ENCODE results near the gene SBF1.
A peak's percentile ranks its signal among the peaks of the same experiment; 100 is the strongest.
"Not testable (repeated sequence)": the region's sequence is repeated elsewhere in the genome, so short reads cannot be mapped to it uniquely, and the experiment has no call there.

Gene SBF1

DNA sequence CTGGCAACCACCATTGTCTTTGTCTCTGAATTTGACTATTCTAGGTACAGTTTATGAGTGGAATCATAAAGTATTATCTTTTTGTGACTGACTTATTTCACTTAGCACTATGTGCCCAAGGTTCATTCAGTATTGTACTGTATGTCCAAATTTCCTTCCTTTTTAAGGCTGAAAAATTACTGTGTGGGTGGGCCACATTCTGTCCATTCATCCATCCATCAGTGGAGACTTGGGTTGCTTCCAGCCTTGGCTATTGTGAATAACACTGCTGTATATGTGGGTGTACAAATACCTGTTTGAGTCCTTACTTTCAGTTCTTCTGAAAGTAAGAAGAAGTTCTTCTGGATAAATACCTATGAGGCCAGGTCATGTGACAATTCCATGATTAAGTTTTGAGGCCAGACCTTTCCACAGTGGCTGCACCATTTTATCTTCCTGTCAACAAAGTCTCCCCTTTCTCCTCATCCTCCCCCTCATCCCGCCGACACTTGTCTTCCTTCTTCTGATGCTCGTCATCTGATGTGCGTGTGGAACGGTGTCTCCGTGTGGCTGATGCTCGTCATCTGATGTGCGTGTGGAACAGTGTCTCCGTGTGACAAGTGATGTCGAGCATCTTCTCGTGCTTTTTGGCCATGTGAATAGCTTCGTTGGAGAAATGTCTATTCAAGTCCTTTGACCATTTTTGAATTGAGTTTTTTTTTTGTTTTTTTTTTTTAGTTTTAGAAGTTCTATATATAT is 49.5 kb downstream of the SBF1 start:
- DNase-seq (ENCODE audit: low read depth), result peak; percentile 30

DNA sequence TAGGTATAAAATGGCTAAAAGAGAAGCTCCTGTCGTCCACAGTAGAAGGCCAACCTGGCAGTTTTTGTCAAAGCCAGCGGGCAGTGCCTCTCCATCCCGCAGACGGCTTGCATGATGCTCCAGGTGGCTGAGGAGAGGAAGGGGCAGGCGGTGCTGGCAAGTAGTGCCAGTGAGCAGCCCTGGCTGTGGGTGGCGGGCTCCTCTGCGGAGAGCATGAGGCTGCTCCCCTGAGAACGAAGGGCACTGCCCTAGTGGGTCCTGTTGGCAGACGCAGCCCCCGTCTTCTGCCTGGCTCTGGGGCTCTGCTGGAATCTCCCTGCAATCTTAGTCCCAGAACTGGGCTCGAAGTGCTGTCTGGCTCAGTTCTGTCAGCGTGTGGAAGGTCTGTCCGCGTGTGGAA is 50.9 kb downstream of the SBF1 start:
- DNase-seq (ENCODE audit: low read depth), result no peak

GRCh38 chr22:50422961-50423815 is 51.6 kb downstream of the SBF1 start:
- no peak for DNase-seq (ENCODE audit: low read depth)

GRCh38 chr22:50422046-50422445 is 52.8 kb downstream of the SBF1 start:
- DNase-seq (ENCODE audit: low read depth), result no peak

DNA sequence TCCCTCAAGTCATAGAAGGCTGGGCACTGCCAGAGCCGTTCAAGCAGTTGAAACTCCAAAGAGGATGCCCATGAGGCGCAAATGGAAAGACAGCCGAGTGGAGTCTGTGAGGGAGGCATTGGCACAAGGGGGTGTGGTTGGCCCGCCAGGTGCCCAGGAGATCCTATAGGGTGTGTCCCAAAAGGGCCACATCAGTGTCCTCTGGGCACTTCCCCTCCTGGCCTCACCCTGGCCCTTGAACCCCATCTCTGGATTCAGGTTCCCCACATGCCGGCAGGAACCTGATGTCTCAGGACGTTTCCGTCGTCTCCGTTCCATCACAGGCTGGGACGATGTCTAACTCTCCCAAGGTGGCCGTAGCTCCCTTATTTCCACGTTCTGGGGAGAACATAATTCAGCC is 54.3 kb downstream of the SBF1 start:
- DNase-seq (ENCODE audit: low read depth), result no peak

DNA sequence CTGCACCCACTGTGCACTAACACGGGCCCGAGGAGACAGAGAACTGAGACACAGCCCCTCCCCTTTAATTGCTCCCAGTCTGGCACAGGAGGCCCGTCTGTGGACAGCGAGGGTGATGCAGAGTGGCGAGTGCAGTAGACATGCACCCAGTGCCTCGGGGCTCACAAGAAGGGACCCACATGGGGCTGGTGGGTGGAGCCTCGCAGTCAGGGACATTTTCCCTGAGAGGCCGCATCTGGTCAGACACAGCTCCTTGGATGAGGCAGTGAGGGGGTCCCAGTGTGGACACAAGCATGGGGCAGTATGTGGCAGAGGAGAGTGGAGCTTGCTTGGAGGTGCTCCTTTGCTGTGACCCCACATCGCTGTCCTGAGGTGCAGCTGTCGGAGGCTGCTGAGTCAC is 54.8 kb downstream of the SBF1 start:
- no peak for DNase-seq (ENCODE audit: low read depth)

GRCh38 chr22:50419116-50419515 is 55.7 kb downstream of the SBF1 start:
- DNase-seq (ENCODE audit: low read depth), result no peak

DNA sequence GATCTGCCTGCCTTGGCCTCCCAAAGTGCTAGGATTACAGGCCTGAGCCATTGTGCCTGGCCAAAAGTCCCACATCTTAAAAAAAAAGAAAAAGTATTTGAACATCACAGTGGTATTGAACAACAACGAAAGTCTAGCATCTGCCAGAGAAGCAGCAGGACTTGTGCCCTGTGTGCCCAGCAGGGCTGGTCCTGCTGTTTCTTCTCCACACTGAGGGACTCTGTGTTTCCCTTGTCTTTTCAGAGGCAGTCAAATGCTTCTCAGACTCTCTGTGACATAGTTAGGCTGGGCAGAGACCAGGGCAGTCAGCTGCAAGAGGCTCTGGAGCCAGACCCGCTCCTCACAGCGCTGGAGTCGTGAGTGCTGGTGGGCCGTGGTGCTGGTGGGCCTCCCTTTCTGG is 56.2 kb downstream of the SBF1 start:
- no peak for DNase-seq (ENCODE audit: low read depth)

- DNase-seq (ENCODE audit: low read depth), result no peak
These were observed 57.2 kb downstream of the SBF1 start for GRCh38 chr22:50417411-50418210.

- DNase-seq (ENCODE audit: low read depth), result no peak
These were observed 57.8 kb downstream of the SBF1 start for GRCh38 chr22:50416996-50417395.

- DNase-seq (ENCODE audit: low read depth), result no peak
These were observed 59.4 kb downstream of the SBF1 start for GRCh38 chr22:50415426-50415825.

- no peak for DNase-seq (ENCODE audit: low read depth)
These were observed 60.2 kb downstream of the SBF1 start for GRCh38 chr22:50414476-50415248.

DNA sequence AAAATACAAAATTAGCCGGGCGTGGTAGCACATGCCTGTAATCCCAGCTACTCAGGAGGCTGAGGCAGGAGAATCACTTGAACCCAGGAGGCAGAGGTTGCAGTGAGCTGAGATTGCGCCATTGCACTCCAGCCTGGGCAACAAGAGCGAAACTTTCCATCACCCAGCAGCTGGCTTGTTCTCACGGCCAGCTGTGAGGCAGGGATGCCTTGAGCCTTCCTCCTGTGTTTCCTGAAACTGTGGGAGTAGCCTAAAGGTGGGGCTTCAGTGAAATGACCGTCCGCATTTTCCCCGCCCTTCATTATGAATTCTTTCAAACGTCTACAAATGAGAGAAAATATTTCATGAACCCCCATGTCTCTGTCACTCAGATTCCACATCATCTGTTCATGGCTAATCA is 65.9 kb downstream of the SBF1 start:
- DNase-seq (ENCODE audit: low read depth), result not testable (repeated sequence)

DNA sequence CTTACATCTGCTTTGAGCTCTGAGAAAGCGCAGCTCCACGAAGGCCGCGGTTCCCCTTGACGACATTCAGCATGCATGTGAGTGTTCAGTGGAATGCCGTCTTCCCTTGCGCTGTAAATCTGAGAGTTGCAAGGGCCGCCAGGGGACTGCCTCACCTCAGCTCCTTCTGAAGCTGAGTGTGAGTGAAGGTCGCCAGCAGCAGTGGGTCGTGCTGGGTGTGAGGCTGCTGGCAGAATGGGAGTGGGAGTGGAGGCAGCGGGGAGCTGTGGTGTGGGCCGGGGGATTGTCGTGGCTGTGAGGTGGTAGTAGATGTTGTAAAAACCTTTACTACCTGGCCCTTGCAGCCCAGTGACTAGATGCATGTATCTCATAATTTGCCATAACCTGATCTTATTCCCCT is 66.5 kb downstream of the SBF1 start:
- DNase-seq (ENCODE audit: low read depth), result no peak

DNA sequence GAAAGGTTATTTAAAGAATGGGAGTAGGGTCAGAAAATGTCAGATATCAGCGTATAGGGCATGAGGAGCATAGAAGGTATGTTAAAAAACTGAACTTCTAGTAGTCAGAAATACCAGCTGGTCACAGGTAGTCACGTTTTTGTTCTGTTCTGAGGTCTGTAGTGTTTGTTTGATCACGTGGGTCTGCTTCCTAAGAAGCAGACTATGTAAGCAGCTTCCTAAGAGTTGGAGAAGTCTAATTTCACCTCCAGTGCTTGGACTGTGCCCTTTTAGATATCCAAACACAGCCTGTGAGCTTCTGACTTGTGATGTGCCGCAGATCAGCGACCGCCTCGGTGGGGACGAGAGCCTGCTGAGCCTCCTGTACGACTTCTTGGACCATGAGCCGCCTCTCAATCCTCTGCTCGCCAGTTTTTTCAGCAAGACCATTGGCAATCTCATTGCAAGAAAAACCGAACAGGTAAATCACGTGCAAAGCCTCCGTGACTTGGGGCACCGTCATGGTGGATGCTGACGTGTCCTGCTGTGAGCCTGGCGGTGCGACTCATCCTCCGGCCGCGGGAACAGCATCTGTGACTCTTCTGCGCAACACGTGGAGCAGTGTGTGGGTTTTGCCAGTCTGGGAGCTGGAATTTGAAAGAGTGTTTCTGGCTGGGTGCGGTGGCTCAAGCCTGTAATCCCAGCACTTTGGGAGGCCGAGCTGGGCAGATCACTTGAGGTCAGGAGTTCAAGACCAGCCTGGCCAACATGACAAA is 68.2 kb downstream of the SBF1 start:
- DNase-seq (ENCODE audit: low read depth), result no peak

DNA sequence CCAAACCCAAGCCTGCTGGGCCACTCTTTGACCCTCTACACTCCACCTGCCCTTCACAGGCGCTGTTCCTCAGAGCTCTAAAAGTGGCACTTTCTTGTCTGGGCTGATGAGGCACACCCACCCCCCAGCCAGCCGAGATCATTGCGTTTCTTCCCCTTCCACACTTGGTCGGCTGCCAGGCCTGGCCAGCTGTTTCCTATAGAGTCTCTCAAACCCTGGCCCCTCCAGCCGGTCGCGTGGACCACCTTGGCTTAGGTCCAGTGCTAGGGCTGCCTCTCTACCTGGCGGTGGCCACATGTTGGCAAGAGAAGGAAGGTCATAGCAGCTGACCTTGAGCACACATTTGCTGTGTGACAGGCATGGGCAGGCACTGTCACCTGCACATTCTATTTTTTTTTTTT is 71.1 kb downstream of the SBF1 start:
- DNase-seq (ENCODE audit: low read depth), result no peak

DNA sequence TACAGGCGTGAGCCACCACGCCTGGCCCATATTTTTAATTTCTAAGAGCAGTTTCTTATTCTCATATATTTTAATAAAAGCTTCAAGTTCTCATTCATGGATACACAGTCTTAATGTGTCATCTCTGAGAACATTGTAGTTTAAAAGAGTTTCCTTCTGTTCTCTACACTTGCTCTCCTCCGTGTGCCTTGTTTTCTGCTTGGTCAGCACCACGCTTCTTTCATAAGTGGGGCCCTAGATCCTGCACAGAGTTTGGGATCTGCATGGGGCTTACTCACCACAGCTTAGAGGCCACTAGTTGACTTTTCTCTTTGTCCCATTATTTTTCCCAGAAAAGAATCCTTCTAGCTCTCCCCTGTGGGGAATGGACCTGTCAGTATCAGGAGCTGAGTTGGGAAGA is 72.9 kb downstream of the SBF1 start:
- no peak for DNase-seq (ENCODE audit: low read depth)

- no peak for DNase-seq (ENCODE audit: low read depth)
These were observed 73.9 kb downstream of the SBF1 start for GRCh38 chr22:50400931-50401330.

GRCh38 chr22:50400406-50400805 is 74.4 kb downstream of the SBF1 start:
- DNase-seq (ENCODE audit: low read depth), result no peak

- DNase-seq (ENCODE audit: low read depth), result peak; percentile 22
These were observed 75.0 kb downstream of the SBF1 start for GRCh38 chr22:50399751-50400331.
